DMS53 treated with DMSO at 0.1 percent for 48 hours (cell line): ENCODE results near the gene SLC1A7.
"Not testable (repeated sequence)": the region's sequence is repeated elsewhere in the genome, so short reads cannot be mapped to it uniquely, and the experiment has no call there.

ENCODE experiments used
- DNase-seq: peaks from one replicate; lab custom pipeline; 2025; ENCODE audit not compliant: unreplicated experiment; lab: John Stamatoyannopoulos, UW

SLC1A7 gene

DNA sequence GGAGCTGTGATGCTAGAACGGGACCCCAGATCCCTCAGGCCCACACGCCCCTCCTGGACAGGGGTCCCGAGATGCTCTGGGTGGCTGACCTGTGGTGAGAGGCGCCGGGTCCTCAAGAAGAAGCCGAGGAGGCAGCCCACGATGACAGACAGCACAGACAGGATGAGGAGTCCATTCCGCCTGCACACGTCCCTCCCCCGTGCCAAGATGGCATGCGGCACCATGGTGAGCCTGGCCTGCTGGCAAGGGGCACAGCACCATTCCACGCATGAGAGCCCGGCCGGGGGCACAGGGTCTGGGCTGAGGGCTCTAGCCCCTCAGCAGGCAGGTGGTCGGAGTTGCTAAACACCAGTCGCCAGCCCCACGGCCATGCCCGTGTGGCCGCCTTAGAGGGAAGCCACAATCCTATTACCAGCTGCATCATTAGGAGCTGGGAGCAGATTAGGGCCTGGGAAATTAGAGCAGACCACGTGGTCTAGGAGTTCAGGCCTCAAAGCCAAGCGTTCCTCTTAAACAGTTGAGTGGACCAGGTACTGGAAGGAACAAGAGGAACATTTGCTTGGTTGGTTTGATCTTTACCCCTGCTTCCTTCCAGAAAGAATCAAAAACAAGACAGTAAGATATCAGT lies at the start of gene SLC1A7:
TSS of gene SLC1A7 (minus strand) at position 413 of the 628 bp plus-strand sequence. CDS start at position 224, 189 bp downstream.
- no peak for DNase-seq

DNA sequence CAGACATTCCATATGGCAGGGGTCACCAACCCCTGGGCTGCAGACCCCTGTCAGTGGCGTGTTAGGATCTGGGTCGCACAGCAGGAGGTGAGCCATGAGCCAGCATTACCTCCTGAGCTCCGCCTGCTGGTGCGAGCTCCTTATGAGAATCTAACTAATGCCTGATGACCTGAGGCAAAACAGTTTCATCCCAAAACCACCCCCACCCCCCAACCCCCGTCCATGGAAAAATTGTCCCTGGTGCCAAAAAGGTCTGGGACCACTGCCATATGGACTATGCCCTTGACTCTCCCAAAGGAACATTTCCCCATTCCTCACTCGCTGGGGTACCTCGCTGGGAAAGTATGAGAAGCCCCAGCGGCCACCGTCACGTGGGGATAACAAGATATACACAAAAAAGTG lies 47.8 kb upstream of the SLC1A7 start:
- no peak for DNase-seq

DNA sequence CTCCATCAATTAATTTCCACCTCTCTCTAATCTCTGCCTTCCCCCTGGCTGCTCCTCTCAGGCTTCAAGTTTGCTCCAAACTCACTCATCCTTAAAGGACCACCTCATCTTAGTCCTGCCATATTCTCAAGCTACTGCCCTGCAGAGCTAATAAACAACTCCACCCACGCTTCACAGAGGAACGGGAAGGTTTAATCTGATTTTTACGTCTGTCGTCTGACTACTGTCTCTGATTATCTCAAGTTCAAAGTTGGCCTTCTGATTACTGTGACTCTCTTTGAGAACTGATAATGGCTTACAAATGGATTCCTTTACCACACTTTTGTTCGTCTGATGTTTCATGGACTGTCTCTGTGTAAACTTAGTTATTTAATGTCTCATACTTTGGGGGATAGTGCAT lies 46.6 kb upstream of the SLC1A7 start:
- no peak for DNase-seq

DNA sequence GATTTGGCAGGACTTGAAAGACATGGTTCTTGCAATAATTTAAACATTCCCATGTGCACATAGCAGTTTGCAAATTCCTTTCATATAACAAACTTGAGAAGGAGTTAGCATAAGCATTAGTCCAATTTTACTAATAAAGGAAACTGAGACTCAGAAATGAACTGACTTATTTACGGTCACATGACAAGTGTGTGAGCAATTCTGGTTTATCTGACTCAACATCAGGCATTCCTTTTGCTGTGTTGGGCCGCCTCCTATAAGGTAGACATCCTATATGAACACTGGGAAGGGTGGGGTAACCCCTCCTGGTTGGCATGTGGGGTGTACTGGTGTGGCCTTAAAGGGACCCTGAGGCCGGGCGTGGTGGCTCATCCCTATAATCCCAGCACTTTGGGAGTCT lies 45.7 kb upstream of the SLC1A7 start:
- no peak for DNase-seq

DNA sequence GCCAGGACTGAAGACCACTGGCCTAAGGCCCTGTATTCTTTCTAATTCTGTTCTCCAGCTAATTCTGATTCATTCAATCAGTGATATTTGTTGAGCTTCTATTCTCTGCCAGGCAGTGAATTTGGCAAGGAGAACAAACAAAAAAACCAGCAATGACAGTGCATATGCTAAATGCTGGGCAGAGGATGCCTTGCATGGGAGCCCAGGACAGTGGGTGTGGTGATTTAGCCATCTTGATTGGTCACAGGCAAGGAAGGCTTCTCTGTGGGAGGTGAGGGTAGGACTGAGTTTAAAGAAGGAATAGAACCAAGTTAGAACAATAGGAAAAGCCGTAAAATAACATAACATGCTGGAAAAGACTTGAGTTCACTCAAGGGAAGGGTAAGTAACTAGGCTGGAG lies 45.0 kb upstream of the SLC1A7 start:
- no peak for DNase-seq

DNA sequence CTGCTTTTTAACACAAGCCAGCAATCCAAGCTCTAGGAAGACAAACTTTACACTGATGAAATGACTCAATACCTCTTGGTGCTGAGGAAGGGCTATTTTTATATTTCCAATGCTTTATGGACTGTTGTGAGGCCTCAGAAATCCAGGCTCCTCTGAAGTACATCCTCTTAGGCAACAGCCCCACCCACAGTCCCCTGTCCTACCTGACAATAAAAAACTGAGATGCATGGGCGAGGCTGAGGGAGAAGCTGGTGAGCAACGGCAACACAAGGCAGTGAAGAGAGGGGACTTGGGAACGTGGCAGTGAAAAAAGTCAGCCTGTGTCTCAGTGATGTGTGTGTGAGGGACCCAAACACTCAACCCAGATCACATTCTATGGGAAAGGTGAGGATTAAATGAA lies 44.1 kb upstream of the SLC1A7 start:
- DNase-seq: no peak

DNA sequence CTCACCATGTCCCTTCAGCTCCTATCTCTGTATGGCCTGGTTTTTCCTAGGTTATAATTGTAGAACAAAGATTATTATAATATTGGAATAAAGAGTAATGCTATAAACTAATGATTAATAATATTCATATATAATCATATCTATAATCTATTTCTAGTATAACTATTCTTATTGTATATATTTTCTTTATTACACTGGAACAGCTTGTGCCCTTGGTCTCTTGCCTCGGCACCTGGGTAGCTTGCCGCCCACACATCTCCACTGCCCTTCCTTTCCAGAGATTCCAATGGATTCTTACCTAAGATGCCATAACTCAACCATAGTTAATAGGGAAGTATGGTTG lies 43.5 kb upstream of the SLC1A7 start:
- DNase-seq: not testable (repeated sequence)

DNA sequence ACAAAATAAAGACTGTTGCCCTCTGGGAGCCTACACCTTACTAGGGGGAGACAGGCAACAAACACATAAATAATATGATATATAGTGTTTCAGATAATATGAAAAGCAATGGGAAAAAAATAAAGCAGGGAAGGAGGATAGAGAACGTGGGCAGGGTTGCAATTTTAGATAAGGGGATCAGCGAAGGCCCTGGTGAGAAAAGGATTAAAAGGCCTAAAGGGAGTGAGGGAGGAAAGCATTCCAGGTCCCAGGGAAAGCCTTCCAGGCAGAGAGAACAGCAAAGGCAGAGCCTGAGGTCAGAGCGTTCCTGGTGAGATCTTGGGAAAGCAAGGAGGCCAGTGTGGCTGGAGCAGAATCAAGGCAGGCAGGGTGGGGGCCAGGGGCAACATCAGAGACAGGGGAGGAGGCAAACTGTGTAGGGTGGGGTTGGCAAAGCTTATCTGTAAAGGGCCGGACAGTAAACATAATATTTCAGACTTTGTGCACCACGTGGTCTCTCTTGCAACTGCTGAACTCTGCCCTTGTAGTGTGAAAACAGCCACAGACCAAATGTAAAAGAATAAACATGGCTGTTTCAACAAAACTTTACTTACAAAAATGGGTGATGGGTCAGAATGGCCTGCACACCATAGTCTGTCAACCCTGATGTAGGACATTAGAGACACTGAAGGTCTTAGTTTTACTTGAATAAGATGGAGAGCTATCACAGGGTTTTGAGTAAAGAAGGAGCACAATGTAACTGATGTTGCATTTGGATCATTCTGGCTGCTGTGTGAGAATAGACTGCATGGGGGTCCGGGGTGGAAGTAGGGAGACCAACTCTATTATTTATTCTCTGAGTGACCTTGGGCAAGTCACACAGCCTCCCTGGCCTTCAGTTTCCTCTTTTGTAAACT lies 40.9 kb upstream of the SLC1A7 start:
- DNase-seq: no peak

DNA sequence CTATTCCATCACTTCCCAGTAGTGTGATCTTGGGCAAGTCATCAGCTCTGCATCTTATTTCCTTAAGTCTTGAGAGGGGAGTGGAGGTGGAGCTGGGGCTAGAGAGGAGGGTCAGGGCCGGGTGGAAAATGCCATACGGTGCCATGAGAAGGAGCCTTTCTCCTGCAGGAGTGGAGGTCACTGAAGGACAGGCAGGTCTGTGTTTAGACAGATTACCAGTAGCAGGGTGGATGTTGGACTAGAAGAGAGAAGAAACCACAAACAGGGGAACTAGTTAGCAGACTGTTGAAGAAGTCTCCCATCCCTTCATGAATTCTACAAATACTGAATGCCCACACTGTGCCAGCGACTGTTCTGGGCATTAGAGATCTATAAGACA lies 40.3 kb upstream of the SLC1A7 start:
- DNase-seq: no peak

DNA sequence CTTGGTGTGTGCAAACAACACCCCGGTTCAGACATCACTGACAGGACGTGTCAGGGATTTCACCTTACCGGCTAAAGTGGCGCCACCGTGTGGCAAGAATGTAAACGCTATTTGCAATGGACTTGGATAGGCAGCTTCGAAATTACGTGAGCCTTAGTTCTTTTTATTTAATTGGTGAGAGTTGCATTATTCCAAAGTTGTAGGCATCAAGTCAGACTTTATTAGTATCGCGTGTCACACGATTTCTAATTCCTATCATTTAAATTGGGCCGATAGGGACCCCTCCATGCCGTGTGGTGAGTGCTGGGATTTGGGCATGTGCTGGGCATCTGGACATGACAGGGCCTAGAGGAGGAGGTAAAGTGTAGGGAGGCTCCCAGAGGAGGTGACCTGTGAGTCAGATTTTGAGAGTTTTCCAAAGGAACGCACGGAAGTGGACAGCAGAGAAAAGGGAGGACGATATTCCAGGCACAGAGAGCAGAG lies 39.7 kb upstream of the SLC1A7 start:
- DNase-seq: peak; percentile 86

DNA sequence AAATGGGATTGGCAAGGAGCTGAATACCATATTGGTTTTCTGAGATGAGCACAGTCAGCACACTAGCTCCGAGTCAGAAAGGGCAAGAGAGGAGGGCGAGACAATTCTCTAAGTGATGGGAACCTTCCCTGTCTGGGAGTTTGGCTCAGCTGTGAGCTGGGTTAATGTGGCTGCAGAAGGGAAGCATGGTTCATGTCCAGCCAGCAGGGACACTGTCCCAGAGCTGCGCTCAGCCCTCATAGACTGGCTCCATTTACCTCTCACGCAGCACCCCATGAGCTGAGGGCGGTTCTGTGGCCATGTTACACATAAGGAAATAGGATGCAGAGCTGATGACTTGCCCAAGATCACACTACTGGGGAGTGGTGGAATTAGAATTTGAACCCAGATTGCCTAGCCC lies 38.5 kb upstream of the SLC1A7 start:
- DNase-seq: no peak

DNA sequence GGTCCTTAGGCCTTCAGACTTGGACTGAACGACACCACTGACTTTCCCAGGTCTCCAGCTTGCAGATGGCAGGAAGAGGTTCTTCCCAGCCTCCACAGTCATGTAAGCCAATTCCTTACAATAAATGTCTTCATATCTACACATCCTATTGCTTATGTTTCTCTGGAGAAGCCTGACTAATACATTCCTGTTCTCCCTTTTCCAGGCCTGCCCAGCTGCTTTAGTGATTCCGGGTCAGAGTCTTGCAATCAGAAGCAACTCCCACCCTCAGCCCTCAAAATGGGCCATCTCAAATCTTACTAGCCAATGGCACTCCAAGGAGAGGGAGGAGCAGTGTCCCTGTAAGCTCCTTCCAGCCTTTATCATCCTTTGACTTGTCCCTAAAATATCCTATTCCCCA lies 37.8 kb upstream of the SLC1A7 start:
- DNase-seq: no peak

DNA sequence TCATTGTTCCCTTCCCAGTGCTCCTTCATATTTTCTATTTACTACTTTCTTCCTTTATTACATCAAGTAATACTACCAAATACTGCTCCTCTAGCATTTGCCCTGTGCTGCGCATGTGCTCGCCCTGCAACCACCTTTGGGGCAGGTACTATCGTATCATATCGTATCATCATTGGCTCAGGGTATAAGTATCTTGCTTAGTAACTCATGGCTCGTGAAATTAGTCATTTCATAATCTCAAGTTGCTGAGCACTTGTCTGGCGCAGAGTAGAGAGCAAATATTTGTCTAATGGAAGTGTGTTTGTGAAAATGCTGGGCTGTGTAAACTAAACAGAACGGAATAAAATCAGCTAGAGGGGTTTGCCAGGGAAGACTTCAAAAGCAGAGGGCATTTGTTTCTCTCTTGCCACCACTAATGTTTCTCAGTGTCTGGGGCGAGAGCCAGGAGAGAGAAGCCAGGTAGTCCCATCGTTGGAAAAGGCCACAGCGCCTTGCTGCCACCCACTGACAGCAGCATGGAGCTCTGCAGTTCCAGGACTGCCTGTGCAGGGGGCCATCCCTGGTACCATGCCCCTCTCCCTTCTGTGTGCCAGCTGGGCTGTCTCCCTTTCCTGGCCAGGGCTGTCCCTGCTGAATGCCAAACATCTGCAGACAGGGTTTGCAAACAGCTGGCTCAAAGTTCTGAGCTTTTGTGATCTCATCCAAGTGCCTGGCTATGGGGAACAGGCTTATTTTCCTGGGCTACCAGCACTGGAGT lies 34.2 kb upstream of the SLC1A7 start:
- peak; percentile 96 for DNase-seq

DNA sequence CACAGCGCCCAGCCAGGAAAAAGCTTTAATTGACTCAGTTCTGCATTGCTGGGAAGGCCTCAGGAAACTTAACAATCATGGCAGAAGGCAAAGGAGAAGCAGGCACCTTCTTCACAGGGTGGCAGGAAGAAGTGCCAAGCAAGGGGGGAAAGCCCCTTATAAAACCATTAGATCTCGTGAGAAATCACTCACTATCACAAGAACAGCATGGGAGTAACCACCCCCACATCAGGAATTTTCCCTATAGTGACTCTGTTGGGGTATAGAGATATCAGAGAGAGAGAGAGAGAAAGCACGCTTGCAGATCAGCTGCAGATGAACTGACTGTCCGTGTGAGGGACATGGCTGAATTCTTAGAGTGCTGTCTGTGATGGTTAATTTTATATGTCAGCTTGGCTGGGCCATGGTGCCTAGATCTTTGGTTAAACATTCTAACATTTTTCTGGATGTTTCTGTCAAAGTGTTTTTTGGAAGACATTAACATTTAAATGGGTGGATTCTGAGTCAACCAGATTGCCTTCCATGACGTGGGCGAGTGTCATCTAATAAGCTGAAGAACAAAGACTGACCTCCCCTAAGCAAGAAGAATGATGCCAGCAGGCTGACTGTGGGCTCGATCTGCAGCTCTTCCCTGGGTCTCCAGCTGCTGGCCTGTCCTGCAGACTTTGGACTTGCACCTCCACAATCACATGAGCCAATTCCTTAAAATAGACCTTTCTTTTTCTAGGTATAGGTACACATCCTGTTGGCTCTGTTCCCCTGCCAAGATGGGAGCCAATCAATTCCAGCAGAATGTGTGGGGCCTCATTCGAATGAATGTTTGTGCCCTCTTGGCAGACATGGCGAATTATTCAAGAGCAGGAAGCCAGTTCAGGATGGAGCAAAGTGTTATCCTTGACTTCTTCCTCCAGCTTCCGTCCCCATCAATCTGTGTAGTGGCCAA lies 32.8 kb upstream of the SLC1A7 start:
- DNase-seq: peak; percentile 70

DNA sequence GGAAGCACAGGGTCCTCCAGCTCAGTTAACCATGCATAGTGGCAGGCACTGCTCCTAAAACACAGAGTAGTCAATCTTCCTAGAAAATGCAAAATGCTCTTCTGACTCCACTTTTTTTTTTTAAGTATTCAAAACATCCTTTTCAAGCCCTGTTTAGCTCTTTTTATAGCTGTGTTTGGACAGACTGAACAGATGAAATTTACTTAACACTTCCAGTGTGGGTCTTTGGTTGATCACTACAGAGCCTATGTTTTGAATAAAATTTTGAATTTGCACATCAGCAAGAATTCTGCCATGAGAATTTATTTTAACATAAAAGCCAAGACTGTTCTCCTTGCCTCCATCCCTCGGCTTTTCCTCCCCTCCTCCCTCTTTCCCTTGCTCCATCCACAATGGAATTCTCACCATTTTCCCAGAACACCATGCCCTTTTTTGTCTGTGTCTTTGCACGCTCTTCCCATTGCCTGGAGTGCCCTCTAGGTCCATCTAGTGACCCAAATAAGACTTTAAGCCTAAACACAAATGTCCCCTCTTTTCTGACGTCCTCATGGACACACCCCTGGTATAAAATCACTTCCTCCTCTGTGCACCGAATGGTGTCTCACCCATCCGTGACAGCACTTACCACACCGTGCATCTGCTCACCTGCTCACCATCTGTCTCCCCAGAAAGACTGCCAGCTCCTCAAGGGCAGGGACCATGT lies 30.1 kb upstream of the SLC1A7 start:
- DNase-seq: peak; percentile 97

DNA sequence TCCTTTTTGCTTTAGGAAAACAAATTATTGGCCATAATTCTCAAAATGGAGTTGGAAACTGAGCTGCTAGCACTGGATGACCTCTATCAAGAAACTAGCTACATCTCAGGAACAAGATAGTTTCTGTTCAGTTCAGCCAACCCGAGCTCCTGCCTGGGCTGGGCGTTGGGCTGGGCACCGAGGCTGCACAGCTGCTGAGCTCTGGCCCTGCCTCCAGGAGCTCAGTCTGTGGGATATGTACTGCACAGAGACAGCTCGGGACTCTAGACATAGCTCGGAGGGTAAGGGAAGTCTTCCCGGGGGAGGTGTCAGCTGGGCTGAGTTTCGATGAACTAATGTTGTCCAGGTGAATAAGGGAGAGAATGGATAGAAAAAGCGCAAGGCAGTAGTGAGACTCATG lies 24.5 kb upstream of the SLC1A7 start:
- no peak for DNase-seq

DNA sequence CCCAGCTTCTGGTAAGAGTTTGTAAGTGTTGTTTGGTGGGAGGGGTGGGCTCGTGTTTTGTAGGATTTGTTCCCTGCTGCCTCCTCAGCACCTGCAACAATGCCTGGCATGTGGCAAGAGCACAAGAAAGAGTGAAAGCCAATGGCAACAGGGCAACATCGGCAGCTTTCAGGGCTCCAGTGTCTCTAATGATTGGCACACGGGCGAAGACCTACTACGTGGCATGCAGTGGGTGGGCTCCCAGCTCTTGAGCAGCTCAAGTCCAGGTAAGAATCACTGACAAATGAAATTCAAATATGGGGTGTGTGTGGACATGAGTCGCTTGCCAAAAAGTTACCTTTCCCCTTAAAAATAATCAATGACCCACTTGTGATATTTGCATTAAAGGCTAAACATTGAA lies 23.9 kb upstream of the SLC1A7 start:
- DNase-seq: no peak

DNA sequence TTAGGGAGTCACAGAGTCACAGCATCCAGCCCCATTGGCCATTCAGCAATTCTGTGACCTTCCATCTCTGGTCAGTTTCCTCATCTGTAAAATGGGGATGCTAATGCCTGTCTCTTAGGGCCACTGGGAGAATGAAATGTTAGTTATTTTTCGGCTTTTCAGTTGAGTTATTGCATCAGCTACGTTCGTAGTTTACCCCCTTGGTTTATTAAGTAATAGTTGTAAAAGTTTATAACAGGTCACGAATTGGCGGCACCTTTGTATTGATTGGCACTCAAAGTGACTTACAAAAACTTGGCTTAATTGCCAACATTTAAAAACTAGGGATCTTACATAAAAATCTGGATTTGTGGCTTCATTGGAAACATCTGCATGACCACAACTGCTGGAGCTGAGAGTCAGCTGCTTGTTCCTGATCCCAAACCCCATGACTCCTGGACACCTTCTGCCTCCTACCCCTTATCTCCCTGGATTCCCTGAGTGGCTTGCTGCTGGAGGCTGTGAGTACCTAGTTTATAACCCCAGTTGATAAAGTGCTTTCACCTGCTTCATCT lies 23.0 kb upstream of the SLC1A7 start:
- no peak for DNase-seq

DNA sequence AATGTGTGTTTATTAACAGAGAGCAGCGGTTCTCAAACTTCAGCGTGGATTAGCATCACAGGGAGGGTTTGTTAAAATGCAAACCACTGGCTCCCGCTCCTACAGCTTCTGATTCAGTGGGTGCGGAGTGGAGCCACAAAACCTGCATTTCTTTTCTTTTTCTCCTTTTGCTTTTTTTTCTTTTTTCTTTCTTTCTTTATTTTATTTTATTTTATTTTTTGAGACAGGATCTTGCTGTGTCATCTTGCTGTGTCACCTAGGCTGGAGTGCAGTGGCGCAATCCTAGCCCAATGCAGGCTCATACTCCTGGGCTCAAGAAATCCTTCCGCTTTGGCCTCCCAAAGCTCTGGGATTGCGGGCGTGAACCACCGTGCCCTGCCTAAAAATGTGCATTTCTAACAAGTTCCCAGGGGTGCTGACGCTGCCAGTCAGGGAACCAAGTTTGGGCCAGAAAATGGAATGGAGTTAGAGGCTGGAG lies 20.9 kb upstream of the SLC1A7 start:
- no peak for DNase-seq

DNA sequence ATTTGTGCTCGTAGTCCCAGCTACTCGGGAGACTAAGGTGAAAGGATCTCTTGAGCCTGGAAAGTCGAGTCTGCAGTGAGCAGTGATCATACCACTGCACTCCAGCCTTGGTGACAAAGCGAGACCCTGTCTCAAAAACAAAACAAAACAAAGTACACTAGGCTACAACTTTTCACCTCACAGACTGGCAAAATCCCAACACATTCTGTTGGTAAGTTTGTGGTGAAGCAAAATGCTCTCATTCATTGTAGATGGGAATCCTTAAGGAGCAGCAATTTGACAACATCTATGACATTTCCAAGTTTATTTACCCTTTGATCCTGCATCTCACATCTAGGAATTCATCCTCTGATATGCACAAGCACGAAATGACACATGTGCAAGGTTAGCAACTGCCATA lies 20.2 kb upstream of the SLC1A7 start:
- DNase-seq: no peak
